HepG2 (cell line): ENCODE data around the gene BEX3. TPM values are rescaled to one million over a fixed set of nuclear protein-coding genes. Genes with fewer than 3 reads are reported as not detected.

Experiments used
- ATF1 ChIP-seq: IDR thresholded peaks from 2 replicates; pipeline ENCODE4 v1.6.1; 2016; ENCODE audit warnings: mild to moderate bottlenecking, control low read depth
- CSRNP2 ChIP-seq: sonication (generic); formaldehyde crosslinking; conservative IDR thresholded peaks from 2 replicates; pipeline ENCODE4 v1.8.0; 2022; ENCODE audit warnings: low read depth, missing genetic modification reagents
- PCBP2 ChIP-seq: fragments of 200-400 bp; formaldehyde crosslinking; optimal IDR thresholded peaks from 2 replicates; pipeline ENCODE3; 2018; ENCODE audit warnings: low read length, low read depth; ENCODE audit not compliant: poor library complexity, severe bottlenecking
- PRPF4 ChIP-seq: fragments of 200-400 bp; formaldehyde crosslinking; IDR thresholded peaks from 2 replicates; pipeline ENCODE4 v1.6.1; 2016; ENCODE audit warnings: low read length, low read depth; ENCODE audit not compliant: poor library complexity, severe bottlenecking
- RFX5 ChIP-seq: IDR thresholded peaks from 2 replicates; pipeline ENCODE4 v1.6.1; 2011; ENCODE audit warnings: low read depth, low read length, improper control_type of control experiment
- ZBTB40 ChIP-seq, 2 experiments: fragments of 450-650 bp in 1 of 2; sonication (generic) in 1 of 2; formaldehyde crosslinking in 1 of 2; IDR thresholded peaks; 2 replicates each; pipeline versions ENCODE4 v1.6.1 to v1.8.0; 2016 to 2022; ENCODE audit warnings: antibody characterized with exemption in 1 of 2, mild to moderate bottlenecking in 1 of 2, missing genetic modification reagents in 1 of 2
- ZBTB43 ChIP-seq: sonication (generic); formaldehyde crosslinking; conservative IDR thresholded peaks from 2 replicates; pipeline ENCODE4 v1.4.0; 2020; ENCODE audit warnings: missing genetic modification reagents
- ZNF513 ChIP-seq: sonication (generic); formaldehyde crosslinking; conservative IDR thresholded peaks from 2 replicates; pipeline ENCODE4 v1.5.0; 2020; ENCODE audit warnings: missing genetic modification reagents
- ZNF710 ChIP-seq: sonication (generic); formaldehyde crosslinking; IDR thresholded peaks from 2 replicates; pipeline ENCODE4 v1.5.0; 2020; ENCODE audit warnings: mild to moderate bottlenecking, missing genetic modification reagents, borderline replicate concordance
- polyA plus RNA-seq, 8 experiments: library from polyadenylated mRNA; depleted of rRNA in 3 of 8; stranded (reverse) in 7 of 8; unstranded in 1 of 8; fragments of >200 nt; fragmentation: Illumina TruSeq in 4 of 8; extraction: Trizol in 4 of 8; gene quantifications; 2 replicates each; pipeline versions ENCODE4 v1.2.1 to v1.2.3, GENCODE V29; 2011 to 2016; ENCODE audit warnings: low read depth in 4 of 8, missing spikeins in 1 of 8, mixed read lengths in 1 of 8; ENCODE audit not compliant: insufficient read depth in 1 of 8
- total RNA-seq, 5 experiments: library from RNA; depleted of rRNA; stranded (reverse); fragments of >200 nt; fragmentation: Illumina TruSeq; extraction: Trizol; gene quantifications; 2 replicates each; pipeline ENCODE4 v1.2.3, GENCODE V29; 2016; ENCODE audit warnings: low read depth in 1 of 5

Gene BEX3
- total and polyA plus RNA-seq, 2 of the 13 experiments (the other 11 are each of a cell fraction or from before 2014, with no cell fraction given), result 50.9 to 55.8 TPM

- no peak for TF ChIP-seq ZBTB40 (IDR thresholded peaks at IDR 0.05)
- no peak for TF ChIP-seq ZBTB40 (CRISPR knock-in tag; IDR thresholded peaks at IDR 0.05)
- no peak for TF ChIP-seq ZBTB43 (CRISPR knock-in tag)
- TF ChIP-seq RFX5, result peak; percentile 40; the same call in 1 of the 2 replicates
- TF ChIP-seq ZNF710, result no peak
- no peak for TF ChIP-seq CSRNP2 (CRISPR knock-in tag)
- no peak for TF ChIP-seq ZNF513
- no peak for TF ChIP-seq PCBP2
- no peak for TF ChIP-seq ATF1
- TF ChIP-seq PRPF4, result no peak
Observed at GRCh38 chrX:103376118-103376978, at the start of gene BEX3 (continued).
